Glutamatergic neuron (in vitro differentiated cells): ENCODE results near the gene RAPGEF3. TPM values are rescaled to one million over a fixed set of nuclear protein-coding genes. Genes with fewer than 3 reads are reported as not detected.

Experiments
- DNase-seq: peaks from one replicate; pipeline ENCODE4 v3.0.0; 2022
- H3K27ac Mint-ChIP-seq: one replicate; pipeline ENCODE4 v1.8.0; 2020; ENCODE audit warnings: mild to moderate bottlenecking, mixed read lengths, inconsistent platforms; ENCODE audit not compliant: unreplicated experiment
- H3K27me3 Mint-ChIP-seq: one replicate; pipeline ENCODE4 v1.8.0; 2020; ENCODE audit warnings: mild to moderate bottlenecking, moderate library complexity, mixed read lengths, inconsistent platforms; ENCODE audit not compliant: unreplicated experiment
- H3K36me3 Mint-ChIP-seq: one replicate; pipeline ENCODE4 v1.8.0; 2020; ENCODE audit warnings: mild to moderate bottlenecking, mixed read lengths, inconsistent platforms; ENCODE audit not compliant: unreplicated experiment
- H3K4me1 Mint-ChIP-seq: one replicate; pipeline ENCODE4 v1.8.0; 2020; ENCODE audit warnings: mild to moderate bottlenecking, low read depth, mixed read lengths, inconsistent platforms; ENCODE audit not compliant: unreplicated experiment
- H3K4me3 Mint-ChIP-seq: one replicate; pipeline ENCODE4 v1.8.0; 2020; ENCODE audit warnings: mild to moderate bottlenecking, mixed read lengths, inconsistent platforms; ENCODE audit not compliant: unreplicated experiment
- H3K9me3 Mint-ChIP-seq: one replicate; pipeline ENCODE4 v1.8.0; 2020; ENCODE audit warnings: mild to moderate bottlenecking, moderate library complexity, mixed read lengths, inconsistent platforms; ENCODE audit not compliant: unreplicated experiment
- total RNA-seq: library from RNA; stranded (reverse); fragmentation: NEBNext Ultra II Directional; extraction: Animal tissue kit (Norgen Biotek cat#: 25700); gene quantifications from one replicate; pipeline ENCODE4 v1.2.1, GENCODE V29; 2021; ENCODE audit not compliant: unreplicated experiment
- TF ChIP-seq, protein P1 (sequence below): fragments of 200-600 bp; sonication (generic); IDR thresholded peaks from one replicate; pipeline ENCODE4 v1.5.0; 2021; ENCODE audit not compliant: partially characterized antibody, unreplicated experiment

Gene RAPGEF3
- total RNA-seq, 1 donor from 2014 or later = 0.81 TPM

DNA sequence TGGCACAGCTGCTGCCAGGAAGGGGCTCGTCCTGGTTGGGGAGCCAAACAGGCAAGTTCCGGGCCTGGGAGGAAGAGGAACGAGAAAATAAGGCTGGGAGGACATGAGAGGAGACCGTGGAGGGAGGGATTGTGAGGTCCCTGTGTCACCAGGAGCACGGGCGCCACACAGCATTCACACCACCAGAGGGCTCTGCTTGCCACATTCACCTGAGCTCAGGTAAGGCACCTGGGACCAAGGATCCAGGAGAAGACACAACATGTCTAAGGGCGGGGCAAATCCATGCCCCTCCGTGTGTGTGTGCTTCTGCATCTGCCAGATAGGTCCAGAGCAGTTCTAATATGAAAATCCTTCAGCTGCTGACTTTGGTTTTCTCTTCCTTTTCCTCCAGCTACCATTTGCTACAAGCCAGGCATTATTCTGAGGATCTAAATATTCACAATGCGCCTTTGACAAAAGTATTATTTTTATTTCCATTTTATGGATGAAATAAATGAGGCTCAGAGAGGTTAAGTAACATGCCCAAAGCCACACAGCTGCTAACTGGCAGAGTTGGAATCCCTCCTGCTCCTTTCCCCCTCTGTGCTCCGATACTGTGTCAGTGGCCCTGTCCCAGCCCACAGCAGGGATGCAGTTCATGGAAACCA lies 14.6 kb downstream of the RAPGEF3 start:
- H3K4me1 Mint-ChIP-seq = peaks cover 10% of the 10 kb centered on the region
- H3K27ac Mint-ChIP-seq = peak overlapping the region; percentile 13
- DNase-seq = no peak
- H3K36me3 Mint-ChIP-seq = no peaks in the 10 kb centered on the region
- H3K4me3 Mint-ChIP-seq = no peak overlapping the region
- TF ChIP-seq, protein P1, sequence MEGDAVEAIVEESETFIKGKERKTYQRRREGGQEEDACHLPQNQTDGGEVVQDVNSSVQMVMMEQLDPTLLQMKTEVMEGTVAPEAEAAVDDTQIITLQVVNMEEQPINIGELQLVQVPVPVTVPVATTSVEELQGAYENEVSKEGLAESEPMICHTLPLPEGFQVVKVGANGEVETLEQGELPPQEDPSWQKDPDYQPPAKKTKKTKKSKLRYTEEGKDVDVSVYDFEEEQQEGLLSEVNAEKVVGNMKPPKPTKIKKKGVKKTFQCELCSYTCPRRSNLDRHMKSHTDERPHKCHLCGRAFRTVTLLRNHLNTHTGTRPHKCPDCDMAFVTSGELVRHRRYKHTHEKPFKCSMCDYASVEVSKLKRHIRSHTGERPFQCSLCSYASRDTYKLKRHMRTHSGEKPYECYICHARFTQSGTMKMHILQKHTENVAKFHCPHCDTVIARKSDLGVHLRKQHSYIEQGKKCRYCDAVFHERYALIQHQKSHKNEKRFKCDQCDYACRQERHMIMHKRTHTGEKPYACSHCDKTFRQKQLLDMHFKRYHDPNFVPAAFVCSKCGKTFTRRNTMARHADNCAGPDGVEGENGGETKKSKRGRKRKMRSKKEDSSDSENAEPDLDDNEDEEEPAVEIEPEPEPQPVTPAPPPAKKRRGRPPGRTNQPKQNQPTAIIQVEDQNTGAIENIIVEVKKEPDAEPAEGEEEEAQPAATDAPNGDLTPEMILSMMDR = peak; percentile 20
- H3K9me3 Mint-ChIP-seq = peaks cover 17% of the 10 kb centered on the region
- H3K27me3 Mint-ChIP-seq = peaks cover 19% of the 10 kb centered on the region

DNA sequence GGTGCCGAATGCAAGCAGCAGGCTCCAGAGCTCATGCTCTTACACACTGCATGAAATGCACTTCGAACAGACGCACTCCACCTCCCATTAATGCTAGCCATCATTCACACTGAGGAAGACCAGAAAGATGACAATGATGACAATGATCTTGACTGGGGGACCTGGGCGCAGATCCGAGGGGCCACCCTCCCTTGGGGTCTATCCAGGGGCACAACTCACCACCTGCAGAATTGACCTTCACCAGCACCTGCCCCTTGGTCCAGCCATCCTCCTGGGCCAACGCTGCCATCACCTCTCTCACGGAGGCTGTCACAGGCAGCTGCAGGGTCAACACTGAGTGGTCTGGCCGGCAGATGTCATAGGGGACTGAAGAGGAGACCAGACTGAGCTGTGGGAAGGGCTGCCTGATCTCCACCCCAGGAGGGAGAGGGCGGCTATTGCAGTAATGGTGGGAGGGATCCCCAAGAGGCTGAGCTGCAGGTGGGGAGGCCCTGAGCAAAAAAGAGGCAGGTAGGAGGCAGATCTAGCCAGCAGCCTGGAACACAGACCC lies 15.3 kb downstream of the RAPGEF3 start:
- TF ChIP-seq, protein P1 = no peak
- Mint-ChIP-seq H3K27me3 (peaks cover 16% of the 10 kb centered on the region), H3K27ac (peak overlapping the region; percentile 13), H3K4me3 (peak overlapping the region; percentile 30), H3K4me1 (peaks cover 10% of the 10 kb centered on the region), H3K9me3 (peaks cover 19% of the 10 kb centered on the region), H3K36me3 (no peaks in the 10 kb centered on the region)
- DNase-seq = no peak

DNA sequence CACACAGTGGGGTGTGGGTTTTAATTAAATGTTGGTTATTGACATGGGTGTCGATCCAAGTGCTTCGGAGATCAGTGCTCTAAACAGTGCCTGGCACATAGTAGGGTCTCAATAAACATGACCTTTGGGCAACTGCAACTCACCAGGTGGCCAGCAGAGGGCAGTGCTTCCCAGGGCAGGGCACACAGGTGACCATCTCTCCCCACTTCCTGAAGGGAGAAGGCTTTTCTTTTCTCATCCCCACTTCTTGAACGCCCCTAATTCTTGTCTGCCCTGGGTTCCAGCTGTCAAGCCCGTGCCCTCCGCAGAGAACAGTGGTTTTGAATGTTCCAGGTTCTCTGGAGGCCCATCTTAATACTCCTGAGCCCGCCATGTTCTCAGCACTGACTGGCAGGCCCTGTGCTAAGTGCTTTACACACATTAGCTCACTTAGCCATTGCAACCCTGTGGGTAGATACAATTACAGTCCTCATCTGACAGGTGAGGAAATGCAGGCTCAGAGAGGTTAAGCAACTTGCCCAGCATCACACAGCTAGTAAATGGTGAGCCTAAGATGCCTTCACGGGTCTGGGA lies 16.3 kb downstream of the RAPGEF3 start:
- Mint-ChIP-seq H3K4me1 (peaks cover 11% of the 10 kb centered on the region), H3K9me3 (peaks cover 19% of the 10 kb centered on the region)
- peak; percentile 57 for DNase-seq

DNA sequence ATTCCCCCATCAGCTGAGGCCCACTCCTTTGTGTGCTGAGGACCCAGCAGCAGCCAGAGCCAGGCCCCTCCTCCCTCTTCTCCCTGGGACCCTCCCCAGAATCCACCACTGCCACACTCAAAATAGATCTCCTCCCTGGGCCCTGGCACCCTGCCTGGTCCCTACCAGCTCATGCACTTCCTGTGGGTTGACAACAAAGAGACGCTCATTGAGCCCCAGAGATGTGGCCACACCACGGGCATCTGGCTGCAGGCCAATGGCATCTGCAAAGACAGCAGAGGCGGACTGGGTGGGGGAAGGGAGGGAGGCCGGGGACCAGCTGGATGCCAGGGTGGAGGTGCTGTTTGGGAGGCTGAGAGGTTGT lies 17.4 kb downstream of the RAPGEF3 start:
- Mint-ChIP-seq H3K9me3 (peaks cover 20% of the 10 kb centered on the region), H3K27me3 (peaks cover 19% of the 10 kb centered on the region), H3K4me3 (no peak overlapping the region), H3K36me3 (no peaks in the 10 kb centered on the region), H3K27ac (peak overlapping the region; percentile 28), H3K4me1 (peaks cover 16% of the 10 kb centered on the region)
- DNase-seq = no peak
- TF ChIP-seq, protein P1 = no peak

More for the DNA sequence above, 16.3 kb downstream of the RAPGEF3 start:
- Mint-ChIP-seq H3K27me3 (peaks cover 16% of the 10 kb centered on the region), H3K36me3 (no peaks in the 10 kb centered on the region), H3K27ac (no peak overlapping the region), H3K4me3 (no peak overlapping the region)
- TF ChIP-seq, protein P1 = peak; percentile 96

DNA sequence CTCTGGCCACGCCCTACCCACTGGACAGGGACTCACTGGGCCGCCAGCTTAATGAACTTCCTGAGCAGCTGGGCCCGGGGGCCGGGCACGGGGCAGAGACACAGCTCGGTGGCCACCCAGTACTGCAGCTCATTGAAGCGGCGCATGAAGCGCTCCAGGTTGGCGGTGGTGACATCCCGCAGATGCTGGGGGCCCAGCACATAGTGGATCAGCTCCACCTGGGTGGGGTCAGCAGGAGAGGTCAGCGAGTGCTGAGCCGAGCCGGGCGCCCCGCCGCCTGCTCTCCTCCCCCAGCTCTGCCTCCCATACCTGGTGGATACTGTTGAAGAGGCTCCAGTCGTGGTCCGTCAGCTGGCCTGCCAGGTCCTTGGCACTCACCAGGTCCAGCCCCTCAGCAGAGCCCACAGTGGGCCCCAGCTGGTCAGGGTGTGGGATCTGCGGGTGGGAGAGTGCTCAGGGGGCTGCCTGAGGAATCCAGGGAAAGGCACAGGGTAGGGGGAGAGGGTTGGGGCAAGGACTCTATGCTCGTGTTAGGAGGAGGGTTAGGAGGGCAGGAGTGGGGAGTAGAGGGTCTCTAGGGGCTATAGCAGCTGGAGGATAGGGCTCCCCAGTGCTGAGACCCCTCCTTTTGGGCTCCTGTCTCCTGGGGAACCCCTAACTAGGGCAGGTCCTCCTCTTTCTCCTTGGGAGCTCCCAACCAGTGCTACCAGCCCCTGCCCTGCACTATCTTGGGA lies 17.9 kb downstream of the RAPGEF3 start:
- Mint-ChIP-seq H3K27me3 (peaks cover 20% of the 10 kb centered on the region), H3K9me3 (peaks cover 21% of the 10 kb centered on the region), H3K4me3 (no peak overlapping the region), H3K27ac (no peak overlapping the region), H3K4me1 (peaks cover 16% of the 10 kb centered on the region), H3K36me3 (no peaks in the 10 kb centered on the region)
- TF ChIP-seq, protein P1 = no peak
- no peak for DNase-seq
